GM23338 (cell line): ENCODE data around the gene ZMYND11.

Experiments
- CREB1 ChIP-seq: fragments of 250-450 bp; sonication (Bioruptor Pico); IDR thresholded peaks from 2 replicates; pipeline ENCODE4 v1.5.0; 2020; ENCODE audit warnings: low read depth, mild to moderate bottlenecking, moderate library complexity
- EZH2 ChIP-seq: fragments of 200-600 bp; sonication (generic); IDR thresholded peaks from one replicate; pipeline ENCODE4 v1.8.0; 2017; ENCODE audit warnings: antibody characterized with exemption, mild to moderate bottlenecking, low read depth; ENCODE audit not compliant: unreplicated experiment
- EZH2phosphoT487 ChIP-seq: fragments of 200-600 bp; sonication (generic); IDR thresholded peaks from one replicate; pipeline ENCODE4 v1.8.1; 2018; ENCODE audit warnings: antibody characterized with exemption; ENCODE audit not compliant: unreplicated experiment
- JUNB ChIP-seq: IDR thresholded peaks from one replicate; pipeline ENCODE4 v1.6.1; 2016; ENCODE audit warnings: antibody characterized with exemption; ENCODE audit not compliant: unreplicated experiment
- NANOG ChIP-seq: IDR thresholded peaks from 2 replicates; pipeline ENCODE4 v1.6.1; 2016; ENCODE audit warnings: antibody characterized with exemption, borderline replicate concordance
- POLR2AphosphoS5 ChIP-seq: IDR thresholded peaks from 2 replicates; pipeline ENCODE4 v1.6.1; 2016; ENCODE audit warnings: antibody characterized with exemption, low read depth
- STAT1 ChIP-seq: IDR thresholded peaks from one replicate; pipeline ENCODE4 v1.6.1; 2016; ENCODE audit warnings: antibody characterized with exemption; ENCODE audit not compliant: unreplicated experiment
- ZNF114 ChIP-seq: fragments of 250-450 bp; sonication (Bioruptor Pico); IDR thresholded peaks from 2 replicates; pipeline ENCODE4 v1.5.0; 2020; ENCODE audit warnings: mild to moderate bottlenecking, moderate library complexity
- ZNF331 ChIP-seq: fragments of 250-450 bp; sonication (Bioruptor Pico); IDR thresholded peaks from 2 replicates; pipeline ENCODE4 v1.5.0; 2020; ENCODE audit warnings: low read depth, mild to moderate bottlenecking, moderate library complexity
- TF ChIP-seq, protein P1 (sequence below), 2 experiments: fragments of 200-600 bp in 1 of 2; sonication (generic) in 1 of 2; conservative IDR thresholded peaks; 2 replicates each; pipeline versions ENCODE4 v1.5.1 to v1.6.1; 2016 to 2017; ENCODE audit warnings: antibody characterized with exemption in 2 of 2, low read depth in 2 of 2, mild to moderate bottlenecking in 2 of 2, moderate library complexity in 1 of 2
- TF ChIP-seq, protein P2 (sequence below): IDR thresholded peaks from one replicate; pipeline ENCODE4 v1.6.1; 2018; ENCODE audit warnings: antibody characterized with exemption; ENCODE audit not compliant: unreplicated experiment
- TF ChIP-seq, protein P3 (sequence below): IDR thresholded peaks from 2 replicates; pipeline ENCODE4 v1.6.1; 2016; ENCODE audit warnings: antibody characterized with exemption
- TF ChIP-seq, protein P4 (sequence below): fragments of 250-450 bp; sonication (Bioruptor Pico); IDR thresholded peaks from 2 replicates; pipeline ENCODE4 v1.5.0; 2020; ENCODE audit warnings: mild to moderate bottlenecking, moderate library complexity

DNA sequence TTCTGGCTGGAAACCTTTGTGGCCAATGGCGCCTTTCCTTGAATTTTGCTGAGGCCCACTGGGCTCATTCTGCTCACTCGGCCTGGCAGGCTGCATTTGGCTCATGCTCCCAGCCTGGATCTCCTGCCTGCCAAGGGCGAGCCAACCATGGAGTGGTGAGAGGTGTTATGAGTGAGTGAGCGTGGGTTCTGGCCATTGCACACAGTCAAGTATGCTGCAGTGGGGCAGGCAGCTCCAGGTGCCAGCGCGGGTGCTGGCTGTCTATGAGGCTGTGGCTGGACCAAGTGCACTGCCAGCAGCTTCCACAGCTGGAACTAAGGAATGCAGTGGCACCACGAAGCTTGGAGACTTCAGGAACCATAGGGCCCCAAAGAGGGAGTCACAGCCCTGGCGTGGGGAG lies 43.9 kb upstream of the ZMYND11 start:
- TF ChIP-seq JUNB: no peak
- TF ChIP-seq, protein P1, sequence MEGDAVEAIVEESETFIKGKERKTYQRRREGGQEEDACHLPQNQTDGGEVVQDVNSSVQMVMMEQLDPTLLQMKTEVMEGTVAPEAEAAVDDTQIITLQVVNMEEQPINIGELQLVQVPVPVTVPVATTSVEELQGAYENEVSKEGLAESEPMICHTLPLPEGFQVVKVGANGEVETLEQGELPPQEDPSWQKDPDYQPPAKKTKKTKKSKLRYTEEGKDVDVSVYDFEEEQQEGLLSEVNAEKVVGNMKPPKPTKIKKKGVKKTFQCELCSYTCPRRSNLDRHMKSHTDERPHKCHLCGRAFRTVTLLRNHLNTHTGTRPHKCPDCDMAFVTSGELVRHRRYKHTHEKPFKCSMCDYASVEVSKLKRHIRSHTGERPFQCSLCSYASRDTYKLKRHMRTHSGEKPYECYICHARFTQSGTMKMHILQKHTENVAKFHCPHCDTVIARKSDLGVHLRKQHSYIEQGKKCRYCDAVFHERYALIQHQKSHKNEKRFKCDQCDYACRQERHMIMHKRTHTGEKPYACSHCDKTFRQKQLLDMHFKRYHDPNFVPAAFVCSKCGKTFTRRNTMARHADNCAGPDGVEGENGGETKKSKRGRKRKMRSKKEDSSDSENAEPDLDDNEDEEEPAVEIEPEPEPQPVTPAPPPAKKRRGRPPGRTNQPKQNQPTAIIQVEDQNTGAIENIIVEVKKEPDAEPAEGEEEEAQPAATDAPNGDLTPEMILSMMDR (conservative IDR thresholded peaks at IDR 0.05; ENCODE audit: low read depth in 2 of 2): no peak
- TF ChIP-seq CREB1 (CRISPR knock-in tag): no peak
- TF ChIP-seq POLR2AphosphoS5: no peak
- no peak for TF ChIP-seq EZH2
- TF ChIP-seq, protein P2, sequence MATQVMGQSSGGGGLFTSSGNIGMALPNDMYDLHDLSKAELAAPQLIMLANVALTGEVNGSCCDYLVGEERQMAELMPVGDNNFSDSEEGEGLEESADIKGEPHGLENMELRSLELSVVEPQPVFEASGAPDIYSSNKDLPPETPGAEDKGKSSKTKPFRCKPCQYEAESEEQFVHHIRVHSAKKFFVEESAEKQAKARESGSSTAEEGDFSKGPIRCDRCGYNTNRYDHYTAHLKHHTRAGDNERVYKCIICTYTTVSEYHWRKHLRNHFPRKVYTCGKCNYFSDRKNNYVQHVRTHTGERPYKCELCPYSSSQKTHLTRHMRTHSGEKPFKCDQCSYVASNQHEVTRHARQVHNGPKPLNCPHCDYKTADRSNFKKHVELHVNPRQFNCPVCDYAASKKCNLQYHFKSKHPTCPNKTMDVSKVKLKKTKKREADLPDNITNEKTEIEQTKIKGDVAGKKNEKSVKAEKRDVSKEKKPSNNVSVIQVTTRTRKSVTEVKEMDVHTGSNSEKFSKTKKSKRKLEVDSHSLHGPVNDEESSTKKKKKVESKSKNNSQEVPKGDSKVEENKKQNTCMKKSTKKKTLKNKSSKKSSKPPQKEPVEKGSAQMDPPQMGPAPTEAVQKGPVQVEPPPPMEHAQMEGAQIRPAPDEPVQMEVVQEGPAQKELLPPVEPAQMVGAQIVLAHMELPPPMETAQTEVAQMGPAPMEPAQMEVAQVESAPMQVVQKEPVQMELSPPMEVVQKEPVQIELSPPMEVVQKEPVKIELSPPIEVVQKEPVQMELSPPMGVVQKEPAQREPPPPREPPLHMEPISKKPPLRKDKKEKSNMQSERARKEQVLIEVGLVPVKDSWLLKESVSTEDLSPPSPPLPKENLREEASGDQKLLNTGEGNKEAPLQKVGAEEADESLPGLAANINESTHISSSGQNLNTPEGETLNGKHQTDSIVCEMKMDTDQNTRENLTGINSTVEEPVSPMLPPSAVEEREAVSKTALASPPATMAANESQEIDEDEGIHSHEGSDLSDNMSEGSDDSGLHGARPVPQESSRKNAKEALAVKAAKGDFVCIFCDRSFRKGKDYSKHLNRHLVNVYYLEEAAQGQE: no peak
- no peak for TF ChIP-seq EZH2phosphoT487
- no peak for TF ChIP-seq NANOG
- TF ChIP-seq, protein P3, sequence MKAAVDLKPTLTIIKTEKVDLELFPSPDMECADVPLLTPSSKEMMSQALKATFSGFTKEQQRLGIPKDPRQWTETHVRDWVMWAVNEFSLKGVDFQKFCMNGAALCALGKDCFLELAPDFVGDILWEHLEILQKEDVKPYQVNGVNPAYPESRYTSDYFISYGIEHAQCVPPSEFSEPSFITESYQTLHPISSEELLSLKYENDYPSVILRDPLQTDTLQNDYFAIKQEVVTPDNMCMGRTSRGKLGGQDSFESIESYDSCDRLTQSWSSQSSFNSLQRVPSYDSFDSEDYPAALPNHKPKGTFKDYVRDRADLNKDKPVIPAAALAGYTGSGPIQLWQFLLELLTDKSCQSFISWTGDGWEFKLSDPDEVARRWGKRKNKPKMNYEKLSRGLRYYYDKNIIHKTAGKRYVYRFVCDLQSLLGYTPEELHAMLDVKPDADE: no peak
- TF ChIP-seq, protein P4, sequence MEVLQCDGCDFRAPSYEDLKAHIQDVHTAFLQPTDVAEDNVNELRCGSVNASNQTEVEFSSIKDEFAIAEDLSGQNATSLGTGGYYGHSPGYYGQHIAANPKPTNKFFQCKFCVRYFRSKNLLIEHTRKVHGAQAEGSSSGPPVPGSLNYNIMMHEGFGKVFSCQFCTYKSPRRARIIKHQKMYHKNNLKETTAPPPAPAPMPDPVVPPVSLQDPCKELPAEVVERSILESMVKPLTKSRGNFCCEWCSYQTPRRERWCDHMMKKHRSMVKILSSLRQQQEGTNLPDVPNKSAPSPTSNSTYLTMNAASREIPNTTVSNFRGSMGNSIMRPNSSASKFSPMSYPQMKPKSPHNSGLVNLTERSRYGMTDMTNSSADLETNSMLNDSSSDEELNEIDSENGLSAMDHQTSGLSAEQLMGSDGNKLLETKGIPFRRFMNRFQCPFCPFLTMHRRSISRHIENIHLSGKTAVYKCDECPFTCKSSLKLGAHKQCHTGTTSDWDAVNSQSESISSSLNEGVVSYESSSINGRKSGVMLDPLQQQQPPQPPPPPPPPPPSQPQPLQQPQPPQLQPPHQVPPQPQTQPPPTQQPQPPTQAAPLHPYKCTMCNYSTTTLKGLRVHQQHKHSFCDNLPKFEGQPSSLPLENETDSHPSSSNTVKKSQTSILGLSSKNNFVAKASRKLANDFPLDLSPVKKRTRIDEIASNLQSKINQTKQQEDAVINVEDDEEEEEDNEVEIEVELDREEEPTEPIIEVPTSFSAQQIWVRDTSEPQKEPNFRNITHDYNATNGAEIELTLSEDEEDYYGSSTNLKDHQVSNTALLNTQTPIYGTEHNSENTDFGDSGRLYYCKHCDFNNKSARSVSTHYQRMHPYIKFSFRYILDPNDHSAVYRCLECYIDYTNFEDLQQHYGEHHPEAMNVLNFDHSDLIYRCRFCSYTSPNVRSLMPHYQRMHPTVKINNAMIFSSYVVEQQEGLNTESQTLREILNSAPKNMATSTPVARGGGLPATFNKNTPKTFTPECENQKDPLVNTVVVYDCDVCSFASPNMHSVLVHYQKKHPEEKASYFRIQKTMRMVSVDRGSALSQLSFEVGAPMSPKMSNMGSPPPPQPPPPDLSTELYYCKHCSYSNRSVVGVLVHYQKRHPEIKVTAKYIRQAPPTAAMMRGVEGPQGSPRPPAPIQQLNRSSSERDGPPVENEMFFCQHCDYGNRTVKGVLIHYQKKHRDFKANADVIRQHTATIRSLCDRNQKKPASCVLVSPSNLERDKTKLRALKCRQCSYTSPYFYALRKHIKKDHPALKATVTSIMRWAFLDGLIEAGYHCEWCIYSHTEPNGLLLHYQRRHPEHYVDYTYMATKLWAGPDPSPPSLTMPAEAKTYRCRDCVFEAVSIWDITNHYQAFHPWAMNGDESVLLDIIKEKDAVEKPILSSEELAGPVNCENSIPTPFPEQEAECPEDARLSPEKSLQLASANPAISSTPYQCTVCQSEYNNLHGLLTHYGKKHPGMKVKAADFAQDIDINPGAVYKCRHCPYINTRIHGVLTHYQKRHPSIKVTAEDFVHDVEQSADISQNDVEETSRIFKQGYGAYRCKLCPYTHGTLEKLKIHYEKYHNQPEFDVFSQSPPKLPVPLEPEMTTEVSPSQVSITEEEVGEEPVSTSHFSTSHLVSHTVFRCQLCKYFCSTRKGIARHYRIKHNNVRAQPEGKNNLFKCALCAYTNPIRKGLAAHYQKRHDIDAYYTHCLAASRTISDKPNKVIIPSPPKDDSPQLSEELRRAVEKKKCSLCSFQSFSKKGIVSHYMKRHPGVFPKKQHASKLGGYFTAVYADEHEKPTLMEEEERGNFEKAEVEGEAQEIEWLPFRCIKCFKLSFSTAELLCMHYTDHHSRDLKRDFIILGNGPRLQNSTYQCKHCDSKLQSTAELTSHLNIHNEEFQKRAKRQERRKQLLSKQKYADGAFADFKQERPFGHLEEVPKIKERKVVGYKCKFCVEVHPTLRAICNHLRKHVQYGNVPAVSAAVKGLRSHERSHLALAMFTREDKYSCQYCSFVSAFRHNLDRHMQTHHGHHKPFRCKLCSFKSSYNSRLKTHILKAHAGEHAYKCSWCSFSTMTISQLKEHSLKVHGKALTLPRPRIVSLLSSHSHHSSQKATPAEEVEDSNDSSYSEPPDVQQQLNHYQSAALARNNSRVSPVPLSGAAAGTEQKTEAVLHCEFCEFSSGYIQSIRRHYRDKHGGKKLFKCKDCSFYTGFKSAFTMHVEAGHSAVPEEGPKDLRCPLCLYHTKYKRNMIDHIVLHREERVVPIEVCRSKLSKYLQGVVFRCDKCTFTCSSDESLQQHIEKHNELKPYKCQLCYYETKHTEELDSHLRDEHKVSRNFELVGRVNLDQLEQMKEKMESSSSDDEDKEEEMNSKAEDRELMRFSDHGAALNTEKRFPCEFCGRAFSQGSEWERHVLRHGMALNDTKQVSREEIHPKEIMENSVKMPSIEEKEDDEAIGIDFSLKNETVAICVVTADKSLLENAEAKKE (CRISPR knock-in tag): no peak
- TF ChIP-seq ZNF331: no peak
- TF ChIP-seq STAT1: no peak
- TF ChIP-seq ZNF114: no peak
